Measurements from ENCODE around the gene VPS52.

GRCh38 chr6:33294086-33294823 lies 22.6 kb upstream of the VPS52 start:
- TF ChIP-seq TAF1 (IDR thresholded peaks at IDR 0.05; ENCODE audit: low read depth) = no peak
- TF ChIP-seq CTCF (IDR thresholded peaks at IDR 0.05; ENCODE audit: poor library complexity, severe bottlenecking) = no peak
- TF ChIP-seq EZH2 (IDR thresholded peaks at IDR 0.05; ENCODE audit: borderline replicate concordance, insufficient read depth, low read length, poor library complexity, severe bottlenecking) = no peak
- no peak for TF ChIP-seq EP300 (conservative IDR thresholded peaks at IDR 0.05; ENCODE audit: poor library complexity, severe bottlenecking)
- no peak for TF ChIP-seq RAD21 (conservative IDR thresholded peaks at IDR 0.05)
- TF ChIP-seq POLR2AphosphoS5 (IDR thresholded peaks at IDR 0.05) = no peak
- no peak for TF ChIP-seq MXI1 (conservative IDR thresholded peaks at IDR 0.05; ENCODE audit: poor library complexity, severe bottlenecking)
- no peak for TF ChIP-seq REST (IDR thresholded peaks at IDR 0.05; ENCODE audit: borderline replicate concordance)

Data from neural cell (in vitro differentiated cells).